ENCODE results near the gene C1orf35. TPM values are rescaled to one million over a fixed set of nuclear protein-coding genes. Genes with fewer than 3 reads are reported as not detected.

Gene C1orf35
- total and polyA plus RNA-seq, 2 of the 4 experiments (the other 2 are of a cell fraction): 4.3 to 13.0 TPM

- Histone ChIP-seq H3K36me3 (ENCODE audit: control insufficient read depth, insufficient read depth, low read length) (no peaks in the 10 kb centered on the region), H2AFZ (replicated peaks; ENCODE audit: low read length, poor library complexity) (no peak overlapping the region), H3K14ac (replicated peaks; ENCODE audit: low read depth, low read length) (no peak overlapping the region), H2AK5ac (ENCODE audit: low read depth, low read length) (no peak overlapping the region), H3K9me3 (ENCODE audit: control insufficient read depth, insufficient read depth, low read length) (no peaks in the 10 kb centered on the region), H4K8ac (ENCODE audit: low read depth in 2 of 2, low read length in 2 of 2) (no peak overlapping the region), H3K4me3 (ENCODE audit: insufficient read depth, low read depth, low read length) (no peak overlapping the region), H3K4me2 (ENCODE audit: low read depth, low read length) (no peak overlapping the region), H3K4me1 (ENCODE audit: control insufficient read depth, insufficient read depth, low read length) (peaks cover 2% of the 10 kb centered on the region; the same call in 1 of the 2 replicates), H2BK120ac (ENCODE audit: low read depth, low read length) (no peak overlapping the region), H4K91ac (ENCODE audit: insufficient read depth, low read depth, low read length) (no peak overlapping the region), H3K56ac (ENCODE audit: extremely low read depth, insufficient read depth, low read length) (no peak overlapping the region), H3K9me1 (ENCODE audit: insufficient read depth, low read length) (no peaks in the 10 kb centered on the region), H3K18ac (ENCODE audit: low read depth, low read length) (no peak overlapping the region), H2AK9ac (replicated peaks; ENCODE audit: low read depth, low read length, poor library complexity) (no peak overlapping the region), H2BK15ac (ENCODE audit: low read depth, low read length) (no peak overlapping the region), H4K20me1 (ENCODE audit: insufficient read depth, low read length) (no peaks in the 10 kb centered on the region), H3K27ac (ENCODE audit: insufficient read depth, low read length) (no peak overlapping the region), H3K79me1 (ENCODE audit: low read depth in 1 of 2, low read length in 2 of 2) (no peaks in the 10 kb centered on the region), H2BK20ac (ENCODE audit: low read depth, low read length) (no peak overlapping the region), H4K5ac (ENCODE audit: low read depth, low read length) (no peak overlapping the region), H3K27me3 (ENCODE audit: control insufficient read depth, insufficient read depth, low read length) (peaks cover 8% of the 10 kb centered on the region), H3K9ac (ENCODE audit: low read depth, low read length) (no peak overlapping the region), H2BK5ac (ENCODE audit: low read depth, low read length, poor library complexity, severe bottlenecking) (no peak overlapping the region), H3K4ac (ENCODE audit: low read depth, low read length) (no peak overlapping the region), H3K23ac (ENCODE audit: low read depth, low read length) (no peak overlapping the region)
- DNase-seq (no peak), ATAC-seq (ENCODE audit: low read depth) (no peak)
- dilution Hi-C loops (cut with HindIII; ENCODE audit: low sequenced_read_pairs, unreplicated experiment): no loop called here
- in situ Hi-C loops (cut with MboI; ENCODE audit: low sequenced_read_pairs): no loop called here
- ChIA-PET POLR2A (ENCODE audit: unreplicated experiment) (no interaction called here), CTCF (no interaction called here)
- no peak for TF ChIP-seq CEBPB (IDR thresholded peaks at IDR 0.05; ENCODE audit: low read depth, low read length)
- TF ChIP-seq CTCF (conservative IDR thresholded peaks at IDR 0.05; ENCODE audit: low read depth, low read length): no peak
- TF ChIP-seq POLR2A (IDR thresholded peaks at IDR 0.05; ENCODE audit: low read depth, low read length): no peak
- no peak for TF ChIP-seq FOS (IDR thresholded peaks at IDR 0.05; ENCODE audit: low read depth, low read length)
- no peak for TF ChIP-seq RFX5 (IDR thresholded peaks at IDR 0.05; ENCODE audit: low read depth, low read length)
- TF ChIP-seq CHD1 (IDR thresholded peaks at IDR 0.05; ENCODE audit: low read depth, low read length): no peak
- no peak for TF ChIP-seq BHLHE40 (IDR thresholded peaks at IDR 0.05; ENCODE audit: low read depth, low read length)
- no peak for TF ChIP-seq ELK1 (IDR thresholded peaks at IDR 0.05; ENCODE audit: borderline replicate concordance, low read depth, low read length)
- no peak for TF ChIP-seq SMC3 (IDR thresholded peaks at IDR 0.05; ENCODE audit: low read depth, low read length)
- TF ChIP-seq USF2 (IDR thresholded peaks at IDR 0.05; ENCODE audit: low read depth, low read length): no peak
- TF ChIP-seq RCOR1 (IDR thresholded peaks at IDR 0.05; ENCODE audit: insufficient replicate concordance, low read length): no peak
- no peak for TF ChIP-seq MXI1 (IDR thresholded peaks at IDR 0.05; ENCODE audit: borderline replicate concordance, low read depth, low read length)
- 93% methylated on average over 1 of the region's 2 CpGs; no CpG with 5 or more reads in 1 of the 2 experiments for WGBS, 2 experiments (ENCODE audit: extremely low coverage in 2 of 2, insufficient read length in 1 of 2)
- no TSS peak for BruUV-seq (replicated peaks)
- intact Hi-C loops (cut with micrococcal nuclease): no loop called here
Observed at GRCh38 chr1:228118040-228118439, 14.9 kb upstream of the C1orf35 start.

Measured in IMR-90 (cell line).